Transverse colon (tissue), 3 donors: Measurements from ENCODE around the gene ANO9.

Source experiments
- POLR2A ChIP-seq: fragments of 450-650 bp; IDR thresholded peaks from one replicate; pipeline ENCODE4 v1.6.1; 2016; ENCODE audit warnings: antibody characterized with exemption, mild to moderate bottlenecking, moderate library complexity
- TF ChIP-seq, protein P1 (sequence below), 5 experiments: fragments of 200-600 bp in 3 of 5; fragments of 450-650 bp in 2 of 5; sonication (generic) in 3 of 5; IDR thresholded peaks; 1 replicate in 2 of 5; 2 replicates in 3 of 5; pipeline ENCODE4 v1.5.1; 2016 to 2017; ENCODE audit warnings: antibody characterized with exemption in 5 of 5, inconsistent platforms in 3 of 5, mild to moderate bottlenecking in 2 of 5, moderate library complexity in 1 of 5

DNA sequence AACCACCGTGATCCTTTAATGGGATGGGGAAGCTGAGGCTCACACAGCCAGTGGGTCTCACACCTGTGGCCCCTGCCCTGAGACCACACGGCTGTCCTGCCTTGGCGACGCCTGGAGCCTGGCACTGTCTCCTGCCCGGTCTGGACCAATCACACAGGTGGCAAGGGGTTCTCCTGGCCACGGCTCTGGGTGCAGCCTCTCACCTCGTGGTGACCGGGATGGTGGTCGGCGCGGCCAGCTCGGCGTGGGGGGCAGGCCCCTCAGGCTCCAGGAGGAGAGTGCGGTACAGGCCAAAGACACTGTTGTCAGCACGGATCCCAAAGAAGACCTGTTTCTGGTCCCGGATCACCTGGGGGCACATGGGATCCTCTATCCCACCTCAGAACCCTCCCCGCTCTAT, 8.7 kb downstream of the ANO9 start:
- TF ChIP-seq, protein P1, sequence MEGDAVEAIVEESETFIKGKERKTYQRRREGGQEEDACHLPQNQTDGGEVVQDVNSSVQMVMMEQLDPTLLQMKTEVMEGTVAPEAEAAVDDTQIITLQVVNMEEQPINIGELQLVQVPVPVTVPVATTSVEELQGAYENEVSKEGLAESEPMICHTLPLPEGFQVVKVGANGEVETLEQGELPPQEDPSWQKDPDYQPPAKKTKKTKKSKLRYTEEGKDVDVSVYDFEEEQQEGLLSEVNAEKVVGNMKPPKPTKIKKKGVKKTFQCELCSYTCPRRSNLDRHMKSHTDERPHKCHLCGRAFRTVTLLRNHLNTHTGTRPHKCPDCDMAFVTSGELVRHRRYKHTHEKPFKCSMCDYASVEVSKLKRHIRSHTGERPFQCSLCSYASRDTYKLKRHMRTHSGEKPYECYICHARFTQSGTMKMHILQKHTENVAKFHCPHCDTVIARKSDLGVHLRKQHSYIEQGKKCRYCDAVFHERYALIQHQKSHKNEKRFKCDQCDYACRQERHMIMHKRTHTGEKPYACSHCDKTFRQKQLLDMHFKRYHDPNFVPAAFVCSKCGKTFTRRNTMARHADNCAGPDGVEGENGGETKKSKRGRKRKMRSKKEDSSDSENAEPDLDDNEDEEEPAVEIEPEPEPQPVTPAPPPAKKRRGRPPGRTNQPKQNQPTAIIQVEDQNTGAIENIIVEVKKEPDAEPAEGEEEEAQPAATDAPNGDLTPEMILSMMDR (IDR thresholded peaks at IDR 0.05), result no peak
- TF ChIP-seq POLR2A, result no peak
